Measurements from ENCODE around the gene TCAIM.

GRCh38 chr3:44339181-44340057 lies 853 bp downstream of the TCAIM start:
- TF ChIP-seq, protein P1, sequence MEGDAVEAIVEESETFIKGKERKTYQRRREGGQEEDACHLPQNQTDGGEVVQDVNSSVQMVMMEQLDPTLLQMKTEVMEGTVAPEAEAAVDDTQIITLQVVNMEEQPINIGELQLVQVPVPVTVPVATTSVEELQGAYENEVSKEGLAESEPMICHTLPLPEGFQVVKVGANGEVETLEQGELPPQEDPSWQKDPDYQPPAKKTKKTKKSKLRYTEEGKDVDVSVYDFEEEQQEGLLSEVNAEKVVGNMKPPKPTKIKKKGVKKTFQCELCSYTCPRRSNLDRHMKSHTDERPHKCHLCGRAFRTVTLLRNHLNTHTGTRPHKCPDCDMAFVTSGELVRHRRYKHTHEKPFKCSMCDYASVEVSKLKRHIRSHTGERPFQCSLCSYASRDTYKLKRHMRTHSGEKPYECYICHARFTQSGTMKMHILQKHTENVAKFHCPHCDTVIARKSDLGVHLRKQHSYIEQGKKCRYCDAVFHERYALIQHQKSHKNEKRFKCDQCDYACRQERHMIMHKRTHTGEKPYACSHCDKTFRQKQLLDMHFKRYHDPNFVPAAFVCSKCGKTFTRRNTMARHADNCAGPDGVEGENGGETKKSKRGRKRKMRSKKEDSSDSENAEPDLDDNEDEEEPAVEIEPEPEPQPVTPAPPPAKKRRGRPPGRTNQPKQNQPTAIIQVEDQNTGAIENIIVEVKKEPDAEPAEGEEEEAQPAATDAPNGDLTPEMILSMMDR (IDR thresholded peaks at IDR 0.05): no peak
- TF ChIP-seq ZFX (IDR thresholded peaks at IDR 0.05; ENCODE audit: borderline replicate concordance): no peak
